Chondrocyte (in vitro differentiated cells): ENCODE results near the gene TSPAN7. TPM values are rescaled to one million over a fixed set of nuclear protein-coding genes. Genes with fewer than 3 reads are reported as not detected.

Experiments used
- DNase-seq: peaks from one replicate; pipeline ENCODE4 v3.0.0; 2021; ENCODE audit warnings: mixed read lengths, low spot score
- H3K27ac Mint-ChIP-seq: one replicate; pipeline ENCODE4 v1.8.0; 2021; ENCODE audit warnings: mild to moderate bottlenecking, moderate library complexity, mixed read lengths; ENCODE audit not compliant: unreplicated experiment
- H3K27me3 Mint-ChIP-seq: 2 replicates; pipeline ENCODE4 v1.8.0; 2021; ENCODE audit warnings: low read depth, mixed read lengths
- H3K36me3 Mint-ChIP-seq: 2 replicates; pipeline ENCODE4 v1.8.0; 2021; ENCODE audit warnings: low read depth, mixed read lengths
- H3K4me1 Mint-ChIP-seq: 2 replicates; pipeline ENCODE4 v1.8.0; 2021; ENCODE audit warnings: low read depth, mild to moderate bottlenecking, mixed read lengths
- H3K4me3 Mint-ChIP-seq: one replicate; pipeline ENCODE4 v1.8.0; 2021; ENCODE audit warnings: mild to moderate bottlenecking, moderate library complexity, mixed read lengths; ENCODE audit not compliant: unreplicated experiment
- H3K9me3 Mint-ChIP-seq: 2 replicates; pipeline ENCODE4 v1.8.0; 2021; ENCODE audit warnings: low read depth, mixed read lengths
- CTCF ChIP-seq: fragments of 200-600 bp; sonication (generic); IDR thresholded peaks from 2 replicates; pipeline ENCODE4 v1.5.0; 2021; ENCODE audit warnings: antibody characterized with exemption, mild to moderate bottlenecking, moderate library complexity
- total RNA-seq: library from RNA; stranded (reverse); gene quantifications from 3 replicates; pipeline ENCODE4 v1.2.1, GENCODE V29; 2021

Gene TSPAN7
- total RNA-seq, 1 donor from 2014 or later: not detected

- Mint-ChIP-seq H3K27me3 (peaks cover 4% of the 10 kb centered on the region), H3K9me3 (no peaks in the 10 kb centered on the region), H3K4me3 (no peak overlapping the region), H3K36me3 (no peaks in the 10 kb centered on the region), H3K27ac (no peak overlapping the region), H3K4me1 (peaks cover 15% of the 10 kb centered on the region)
- no peak for TF ChIP-seq CTCF
- DNase-seq: no peak
These were observed 77.7 kb downstream of the TSPAN7 start for GRCh38 chrX:38638952-38639529.

GRCh38 chrX:38639730-38640129, 78.4 kb downstream of the TSPAN7 start:
- DNase-seq: no peak
- Mint-ChIP-seq H3K4me3 (no peak overlapping the region), H3K27me3 (peaks cover 6% of the 10 kb centered on the region), H3K27ac (no peak overlapping the region), H3K4me1 (peaks cover 15% of the 10 kb centered on the region), H3K9me3 (no peaks in the 10 kb centered on the region), H3K36me3 (no peaks in the 10 kb centered on the region)
- no peak for TF ChIP-seq CTCF

GRCh38 chrX:38641197-38641596, 79.9 kb downstream of the TSPAN7 start:
- H3K36me3 Mint-ChIP-seq: no peaks in the 10 kb centered on the region
- DNase-seq: no peak
- TF ChIP-seq CTCF: no peak
- peaks cover 8% of the 10 kb centered on the region for H3K27me3 Mint-ChIP-seq
- no peaks in the 10 kb centered on the region for H3K9me3 Mint-ChIP-seq
- peaks cover 14% of the 10 kb centered on the region for H3K4me1 Mint-ChIP-seq
- H3K4me3 Mint-ChIP-seq: no peak overlapping the region
- H3K27ac Mint-ChIP-seq: no peak overlapping the region

GRCh38 chrX:38643903-38644302, 82.6 kb downstream of the TSPAN7 start:
- no peak overlapping the region for H3K4me3 Mint-ChIP-seq
- H3K4me1 Mint-ChIP-seq: no peaks in the 10 kb centered on the region
- H3K9me3 Mint-ChIP-seq: no peaks in the 10 kb centered on the region
- H3K27me3 Mint-ChIP-seq: peaks cover 10% of the 10 kb centered on the region
- DNase-seq: no peak
- no peaks in the 10 kb centered on the region for H3K36me3 Mint-ChIP-seq
- H3K27ac Mint-ChIP-seq: no peak overlapping the region
- no peak for TF ChIP-seq CTCF

- no peak for TF ChIP-seq CTCF
- H3K4me1 Mint-ChIP-seq: no peaks in the 10 kb centered on the region
These were observed 84.8 kb downstream of the TSPAN7 start for GRCh38 chrX:38646129-38646528.

More at GRCh38 chrX:38646129-38646528, 84.8 kb downstream of the TSPAN7 start:
- no peaks in the 10 kb centered on the region for H3K9me3 Mint-ChIP-seq
- H3K4me3 Mint-ChIP-seq: no peak overlapping the region
- no peak for DNase-seq
- no peak overlapping the region for H3K27ac Mint-ChIP-seq
- H3K36me3 Mint-ChIP-seq: no peaks in the 10 kb centered on the region
- H3K27me3 Mint-ChIP-seq: peaks cover 10% of the 10 kb centered on the region
